GM18526 (cell line): ENCODE results near the gene CCDC127.

ENCODE experiments used
- POLR2A ChIP-seq: IDR thresholded peaks from 3 replicates; pipeline ENCODE4 v1.6.1; 2011; ENCODE audit not compliant: insufficient read length; ENCODE audit errors: extremely low read depth

Gene CCDC127

GRCh38 chr5:196350-196749, 21.6 kb downstream of the CCDC127 start:
- no peak for TF ChIP-seq POLR2A

- TF ChIP-seq POLR2A = no peak
Observed at GRCh38 chr5:195401-196160, 22.4 kb downstream of the CCDC127 start.

DNA sequence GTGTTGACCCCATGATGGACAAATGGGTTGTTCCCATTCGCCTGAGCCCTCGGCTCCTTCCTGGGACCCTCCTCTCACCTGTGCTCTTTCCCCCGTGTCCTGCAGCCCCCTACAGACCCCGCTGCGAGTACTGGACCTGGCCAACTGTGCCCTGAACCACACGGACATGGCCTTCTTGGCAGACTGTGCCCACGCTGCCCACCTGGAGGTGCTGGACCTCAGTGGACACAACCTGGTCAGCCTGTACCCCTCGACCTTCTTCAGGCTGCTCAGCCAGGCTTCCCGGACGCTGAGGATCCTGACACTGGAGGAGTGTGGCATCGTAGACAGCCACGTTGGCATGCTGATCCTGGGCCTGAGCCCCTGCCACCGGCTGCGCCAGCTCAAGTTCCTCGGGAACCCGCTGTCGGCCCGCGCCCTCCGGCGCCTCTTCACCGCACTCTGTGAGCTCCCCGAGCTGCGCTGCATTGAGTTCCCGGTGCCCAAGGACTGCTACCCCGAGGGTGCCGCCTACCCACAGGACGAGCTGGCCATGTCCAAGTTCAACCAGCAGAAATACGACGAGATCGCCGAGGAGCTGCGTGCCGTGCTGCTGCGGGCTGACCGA, 23.2 kb downstream of the CCDC127 start:
- TF ChIP-seq POLR2A = no peak

DNA sequence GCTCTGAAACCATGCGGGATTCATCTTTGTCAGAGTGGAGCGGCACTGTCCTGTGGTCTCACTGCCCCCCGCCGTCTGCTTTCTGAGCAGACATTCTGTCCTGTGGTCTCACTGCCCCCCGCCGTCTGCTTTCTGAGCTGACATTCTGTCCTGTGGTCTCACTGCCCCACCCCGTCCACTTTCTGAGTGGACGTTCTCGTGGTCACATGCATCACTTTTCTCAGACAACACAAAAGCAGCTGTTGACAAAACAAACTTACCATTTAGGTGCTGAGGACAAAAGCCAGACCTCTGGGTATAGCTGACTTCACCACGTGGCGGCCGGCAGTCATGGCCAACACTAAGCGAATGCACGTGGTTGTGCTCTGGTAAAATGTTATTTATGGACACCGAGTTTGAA, 23.9 kb downstream of the CCDC127 start:
- no peak for TF ChIP-seq POLR2A

GRCh38 chr5:192970-193831, 24.8 kb downstream of the CCDC127 start:
- no peak for TF ChIP-seq POLR2A

- TF ChIP-seq POLR2A = no peak
Observed at GRCh38 chr5:192691-192969, 25.3 kb downstream of the CCDC127 start.

DNA sequence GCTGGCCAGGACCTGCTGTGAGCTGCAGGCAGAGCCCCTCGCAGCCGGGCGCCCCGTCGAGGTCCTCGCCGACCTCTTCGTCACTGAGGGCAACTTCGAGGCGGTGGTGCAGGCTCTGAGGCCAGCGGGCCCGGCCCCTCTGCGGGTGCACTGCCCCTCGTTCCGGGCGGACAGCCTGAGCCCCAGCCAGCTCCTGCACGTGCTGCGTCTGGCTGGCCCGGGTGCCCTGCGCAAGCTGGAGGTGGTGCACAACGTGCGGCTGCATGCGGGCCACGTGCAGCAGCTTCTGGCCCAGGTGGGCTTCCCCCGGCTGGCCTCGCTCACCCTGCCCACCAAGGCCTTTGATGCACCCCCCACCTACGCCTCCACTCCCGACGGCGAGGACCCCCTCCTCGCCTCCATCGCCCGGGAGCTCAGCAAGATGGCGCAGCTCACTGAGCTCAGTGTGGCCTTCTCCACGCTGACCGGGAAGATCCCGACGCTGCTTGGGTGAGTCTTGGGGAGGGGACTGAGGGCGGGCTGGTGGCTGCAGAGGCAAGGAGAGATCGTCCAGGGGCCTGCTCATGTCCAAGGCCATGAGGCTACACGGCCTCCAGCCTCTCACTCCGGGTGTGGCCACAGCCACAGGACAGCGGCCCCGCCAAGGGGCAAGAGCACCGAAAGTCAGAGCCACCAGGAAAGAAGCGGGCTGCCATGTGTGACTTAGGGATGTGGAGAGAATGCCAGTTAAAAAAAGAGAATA, 25.8 kb downstream of the CCDC127 start:
- TF ChIP-seq POLR2A = no peak

DNA sequence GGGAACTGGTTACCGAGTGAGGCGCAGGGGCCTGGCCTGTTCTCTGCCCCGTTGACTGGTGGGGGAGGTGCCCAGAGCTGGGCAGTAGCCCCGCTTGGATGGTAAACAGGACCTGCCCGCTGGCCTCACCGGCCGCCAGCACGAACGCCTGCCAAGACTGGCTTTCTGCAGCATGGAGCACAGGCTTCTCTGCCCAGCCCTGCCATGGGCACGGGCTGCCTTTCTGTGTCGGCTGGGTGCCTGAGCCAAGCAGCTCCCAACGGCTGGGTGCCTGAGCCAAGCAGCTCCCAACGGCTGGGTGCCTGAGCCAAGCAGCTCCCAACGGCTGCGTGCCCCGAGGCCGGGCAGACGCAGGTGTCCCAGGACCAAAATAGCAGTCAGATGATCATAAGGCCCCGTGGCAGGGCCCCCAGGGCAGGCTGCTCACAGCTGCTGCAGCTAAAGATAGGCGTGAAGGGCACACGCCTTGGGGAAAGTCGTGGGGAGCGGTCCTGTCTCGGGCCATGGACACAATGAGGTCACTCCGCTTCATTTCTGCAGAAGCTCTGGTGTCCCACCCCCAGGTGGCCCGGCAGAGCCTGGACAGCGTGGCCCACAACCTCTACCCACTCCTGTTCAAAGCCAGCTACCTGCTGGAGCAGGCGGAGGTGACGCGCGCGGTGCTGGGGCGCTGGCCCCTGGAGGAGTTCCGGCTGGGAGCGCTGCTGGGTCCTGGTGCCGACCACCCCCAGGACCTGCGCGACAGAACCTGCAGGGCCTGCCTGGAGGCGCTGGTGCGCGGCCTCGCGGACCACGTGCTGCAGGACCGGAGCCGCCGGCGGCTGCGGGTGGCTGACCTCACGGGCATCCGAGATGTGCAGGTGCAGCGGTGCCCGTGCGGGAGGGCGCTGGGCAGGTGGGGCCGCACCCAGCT, 26.7 kb downstream of the CCDC127 start, which contains the start of gene LRRC14B:
TSS of gene LRRC14B (plus strand) at position 460 of the 913 bp plus-strand sequence. CDS start at position 504, 44 bp downstream.
- no peak for TF ChIP-seq POLR2A

GRCh38 chr5:190366-191035, 27.5 kb downstream of the CCDC127 start:
- TF ChIP-seq POLR2A = no peak

- no peak for TF ChIP-seq POLR2A
Observed at GRCh38 chr5:189976-190365, 28.0 kb downstream of the CCDC127 start.

GRCh38 chr5:189486-189885, 28.5 kb downstream of the CCDC127 start:
- TF ChIP-seq POLR2A = no peak

GRCh38 chr5:188488-189481, 29.2 kb downstream of the CCDC127 start:
- TF ChIP-seq POLR2A = no peak
